Stimulated activated CD8-positive, alpha-beta memory T cell treated with anti-CD3 and anti-CD28 coated beads, Interleukin-2, amount 100 ng/mL, for 48 hours (primary cell): Measurements from ENCODE around the gene MAGEA9.
A peak's percentile ranks its signal among the peaks of the same experiment; 100 is the strongest.
"Not testable (repeated sequence)": the region's sequence is repeated elsewhere in the genome, so short reads cannot be mapped to it uniquely, and the experiment has no call there.

Source experiments
- DNase-seq, 2 donors: peaks; one replicate each; pipeline ENCODE4 v3.0.0-alpha.2; 2020; ENCODE audit warnings: low read depth in 2 of 2

The MAGEA9 gene

GRCh38 chrX:149807747-149808458 lies 26.2 kb downstream of the MAGEA9 start:
- DNase-seq: no peak

- DNase-seq: no peak
Observed at GRCh38 chrX:149818652-149819051, 36.9 kb downstream of the MAGEA9 start.

- DNase-seq: no peak
Observed at GRCh38 chrX:149819371-149819770, 37.6 kb downstream of the MAGEA9 start.

- peak; percentile 33 to 49 for DNase-seq
Observed at GRCh38 chrX:149825424-149825823, 43.7 kb downstream of the MAGEA9 start.

- DNase-seq: no peak
Observed at GRCh38 chrX:149827254-149827653, 45.5 kb downstream of the MAGEA9 start.

GRCh38 chrX:149829751-149830191 lies 48.0 kb downstream of the MAGEA9 start:
- DNase-seq: no peak

GRCh38 chrX:149830192-149830873 lies 48.6 kb downstream of the MAGEA9 start:
- DNase-seq: no peak

- no peak for DNase-seq
Observed at GRCh38 chrX:149831473-149831872, 49.7 kb downstream of the MAGEA9 start.

- DNase-seq: not testable (repeated sequence)
Observed at GRCh38 chrX:149836728-149837127, 55.0 kb downstream of the MAGEA9 start.

GRCh38 chrX:149837167-149837566 lies 55.4 kb downstream of the MAGEA9 start:
- DNase-seq: no peak
